NCI-H82 treated with DMSO at 0.1 percent for 48 hours (cell line): ENCODE data around the gene THTPA.
A peak's percentile ranks its signal among the peaks of the same experiment; 100 is the strongest.
"Not testable (repeated sequence)": the region's sequence is repeated elsewhere in the genome, so short reads cannot be mapped to it uniquely, and the experiment has no call there.

Experiments
- DNase-seq: peaks from one replicate; lab custom pipeline; 2025; ENCODE audit not compliant: unreplicated experiment; lab: John Stamatoyannopoulos, UW

The THTPA gene

GRCh38 chr14:23580152-23580926 is 24.3 kb downstream of the THTPA start:
- no peak for DNase-seq

GRCh38 chr14:23580948-23581281 is 24.8 kb downstream of the THTPA start:
- DNase-seq = no peak

- no peak for DNase-seq
These were observed 27.1 kb downstream of the THTPA start for GRCh38 chr14:23582906-23583760.

GRCh38 chr14:23583761-23584526 is 27.9 kb downstream of the THTPA start:
- not testable (repeated sequence) for DNase-seq

GRCh38 chr14:23584527-23585203 is 28.6 kb downstream of the THTPA start:
- not testable (repeated sequence) for DNase-seq

- DNase-seq = peak; percentile 61
These were observed 33.0 kb downstream of the THTPA start for GRCh38 chr14:23588884-23589598.

- DNase-seq = no peak
These were observed 33.5 kb downstream of the THTPA start for GRCh38 chr14:23589606-23590005.

- no peak for DNase-seq
These were observed 34.1 kb downstream of the THTPA start for GRCh38 chr14:23590198-23590597.

GRCh38 chr14:23594191-23594590 is 38.1 kb downstream of the THTPA start:
- DNase-seq = not testable (repeated sequence)

GRCh38 chr14:23600322-23600707 is 44.2 kb downstream of the THTPA start:
- no peak for DNase-seq

GRCh38 chr14:23600806-23601205 is 44.7 kb downstream of the THTPA start:
- no peak for DNase-seq

- no peak for DNase-seq
These were observed 45.4 kb downstream of the THTPA start for GRCh38 chr14:23601424-23601823.

- DNase-seq = no peak
These were observed 45.7 kb downstream of the THTPA start for GRCh38 chr14:23601845-23602180.

GRCh38 chr14:23602181-23603095 is 46.4 kb downstream of the THTPA start:
- DNase-seq = no peak

GRCh38 chr14:23603103-23603502 is 47.0 kb downstream of the THTPA start:
- DNase-seq = no peak

GRCh38 chr14:23604148-23604547 is 48.1 kb downstream of the THTPA start:
- DNase-seq = no peak

- no peak for DNase-seq
These were observed 48.7 kb downstream of the THTPA start for GRCh38 chr14:23604675-23605170.

- DNase-seq = no peak
These were observed 50.0 kb downstream of the THTPA start for GRCh38 chr14:23605931-23606585.

GRCh38 chr14:23608454-23608853 is 52.4 kb downstream of the THTPA start:
- DNase-seq = no peak
